ENCODE measurements around the gene MOG. TPM values are rescaled to one million over a fixed set of nuclear protein-coding genes. Genes with fewer than 3 reads are reported as not detected.

MOG gene
- polyA plus RNA-seq, 1 of the 3 experiments (the other 2 are of a cell fraction): not detected

- Histone ChIP-seq H2AFZ (ENCODE audit: low read depth) (no peak overlapping the region), H3K4me2 (no peak overlapping the region; the same call in 1 of the 2 replicates), H3K9me2 (no peaks in the 10 kb centered on the region), H3K9ac (no peak overlapping the region), H3K79me2 (ENCODE audit: insufficient read depth) (no peaks in the 10 kb centered on the region), H4K20me1 (ENCODE audit: insufficient read depth) (no peaks in the 10 kb centered on the region), H3K27me3 (ENCODE audit: insufficient read depth) (peaks cover 41% of the 10 kb centered on the region; the same call in 1 of the 2 replicates), H3K27ac (ENCODE audit: low read depth in 2 of 2, low read length in 1 of 2) (no peak overlapping the region), H3K9me3 (no peaks in the 10 kb centered on the region), H3K36me3 (replicated peaks in 1 of 2; ENCODE audit: control insufficient read depth in 1 of 2, insufficient read depth in 2 of 2, low read length in 1 of 2) (no peaks in the 10 kb centered on the region), H3K4me1 (ENCODE audit: control insufficient read depth in 1 of 2, insufficient read depth in 2 of 2, low read depth in 1 of 2, low read length in 1 of 2) (no peaks in the 10 kb centered on the region), H3K4me3 (ENCODE audit: low read depth in 2 of 2, low read length in 1 of 2) (no peak overlapping the region; a peak in 1 of 4 replicates), H3F3A (replicated peaks; ENCODE audit: insufficient read depth) (no peaks in the 10 kb centered on the region)
- POLR2A ChIA-PET: no interaction called here
- CTCF ChIA-PET: interaction anchor here (1.6 to 1.9 kb wide), 2 partner anchors 29 to 126 kb away, joined by 4 to 5 read pairs; no protein-coding TSS in a partner anchor
- 0% methylated on average over 4 of the region's 4 CpGs for WGBS (ENCODE audit: low lambda C conversion rate)
- DNase-seq: no peak
- TF ChIP-seq SMC3 (IDR thresholded peaks at IDR 0.05; ENCODE audit: low read depth, low read length) (no peak), POLR2AphosphoS5 (IDR thresholded peaks at IDR 0.05; ENCODE audit: low read depth, low read length) (no peak), FOXM1 (IDR thresholded peaks at IDR 0.05; ENCODE audit: low read depth) (no peak), MEF2A (IDR thresholded peaks at IDR 0.05; ENCODE audit: borderline replicate concordance, low read depth) (no peak), RXRA (IDR thresholded peaks at IDR 0.05; ENCODE audit: borderline replicate concordance, low read depth) (no peak), RAD21 (IDR thresholded peaks at IDR 0.05; ENCODE audit: low read length) (no peak)
- TF ChIP-seq, protein P1, sequence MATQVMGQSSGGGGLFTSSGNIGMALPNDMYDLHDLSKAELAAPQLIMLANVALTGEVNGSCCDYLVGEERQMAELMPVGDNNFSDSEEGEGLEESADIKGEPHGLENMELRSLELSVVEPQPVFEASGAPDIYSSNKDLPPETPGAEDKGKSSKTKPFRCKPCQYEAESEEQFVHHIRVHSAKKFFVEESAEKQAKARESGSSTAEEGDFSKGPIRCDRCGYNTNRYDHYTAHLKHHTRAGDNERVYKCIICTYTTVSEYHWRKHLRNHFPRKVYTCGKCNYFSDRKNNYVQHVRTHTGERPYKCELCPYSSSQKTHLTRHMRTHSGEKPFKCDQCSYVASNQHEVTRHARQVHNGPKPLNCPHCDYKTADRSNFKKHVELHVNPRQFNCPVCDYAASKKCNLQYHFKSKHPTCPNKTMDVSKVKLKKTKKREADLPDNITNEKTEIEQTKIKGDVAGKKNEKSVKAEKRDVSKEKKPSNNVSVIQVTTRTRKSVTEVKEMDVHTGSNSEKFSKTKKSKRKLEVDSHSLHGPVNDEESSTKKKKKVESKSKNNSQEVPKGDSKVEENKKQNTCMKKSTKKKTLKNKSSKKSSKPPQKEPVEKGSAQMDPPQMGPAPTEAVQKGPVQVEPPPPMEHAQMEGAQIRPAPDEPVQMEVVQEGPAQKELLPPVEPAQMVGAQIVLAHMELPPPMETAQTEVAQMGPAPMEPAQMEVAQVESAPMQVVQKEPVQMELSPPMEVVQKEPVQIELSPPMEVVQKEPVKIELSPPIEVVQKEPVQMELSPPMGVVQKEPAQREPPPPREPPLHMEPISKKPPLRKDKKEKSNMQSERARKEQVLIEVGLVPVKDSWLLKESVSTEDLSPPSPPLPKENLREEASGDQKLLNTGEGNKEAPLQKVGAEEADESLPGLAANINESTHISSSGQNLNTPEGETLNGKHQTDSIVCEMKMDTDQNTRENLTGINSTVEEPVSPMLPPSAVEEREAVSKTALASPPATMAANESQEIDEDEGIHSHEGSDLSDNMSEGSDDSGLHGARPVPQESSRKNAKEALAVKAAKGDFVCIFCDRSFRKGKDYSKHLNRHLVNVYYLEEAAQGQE (IDR thresholded peaks at IDR 0.05; ENCODE audit: low read depth, low read length): no peak
- TF ChIP-seq, protein P2, sequence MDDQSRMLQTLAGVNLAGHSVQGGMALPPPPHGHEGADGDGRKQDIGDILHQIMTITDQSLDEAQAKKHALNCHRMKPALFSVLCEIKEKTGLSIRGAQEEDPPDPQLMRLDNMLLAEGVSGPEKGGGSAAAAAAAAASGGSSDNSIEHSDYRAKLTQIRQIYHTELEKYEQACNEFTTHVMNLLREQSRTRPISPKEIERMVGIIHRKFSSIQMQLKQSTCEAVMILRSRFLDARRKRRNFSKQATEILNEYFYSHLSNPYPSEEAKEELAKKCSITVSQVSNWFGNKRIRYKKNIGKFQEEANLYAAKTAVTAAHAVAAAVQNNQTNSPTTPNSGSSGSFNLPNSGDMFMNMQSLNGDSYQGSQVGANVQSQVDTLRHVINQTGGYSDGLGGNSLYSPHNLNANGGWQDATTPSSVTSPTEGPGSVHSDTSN (IDR thresholded peaks at IDR 0.05): no peak
These were observed 52.3 kb downstream of the MOG start for GRCh38 chr6:29709188-29709587.

DNA sequence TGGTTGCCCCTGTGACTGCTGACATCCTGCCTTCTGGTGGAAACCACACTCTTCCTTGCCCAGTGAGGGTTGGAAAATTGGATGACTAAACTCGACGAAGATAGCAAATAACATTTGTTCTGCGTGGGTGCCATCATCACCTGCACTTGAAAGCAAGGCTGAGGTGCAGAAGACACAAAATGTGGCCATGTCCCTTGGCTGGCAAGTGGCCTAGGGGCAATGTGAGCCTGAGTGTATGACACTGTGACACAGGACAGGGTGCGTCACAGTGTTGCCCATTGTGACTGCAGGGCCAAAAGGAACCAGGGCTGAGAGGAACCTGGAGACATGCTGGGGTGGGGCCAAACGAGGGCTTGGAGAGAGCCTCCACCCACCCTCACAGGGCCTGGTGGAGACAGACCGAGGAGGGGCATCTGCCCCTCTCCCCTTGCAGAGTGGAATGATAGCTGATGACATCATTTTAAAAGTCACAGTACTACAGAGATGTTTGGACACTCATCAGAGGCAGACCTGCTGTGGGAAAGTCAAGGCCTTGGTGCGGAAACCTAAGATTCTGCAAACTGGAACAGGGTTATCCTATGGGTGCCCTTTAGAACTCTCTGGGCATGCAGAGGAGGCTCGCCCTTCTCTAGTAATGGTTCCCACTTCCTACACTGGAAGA, 53.5 kb downstream of the MOG start:
- Histone ChIP-seq H3K9me3 (no peaks in the 10 kb centered on the region), H3K36me3 (replicated peaks in 1 of 2; ENCODE audit: control insufficient read depth in 1 of 2, insufficient read depth in 2 of 2, low read length in 1 of 2) (no peaks in the 10 kb centered on the region), H3K9me2 (no peaks in the 10 kb centered on the region), H3K4me1 (ENCODE audit: control insufficient read depth in 1 of 2, insufficient read depth in 2 of 2, low read depth in 1 of 2, low read length in 1 of 2) (no peaks in the 10 kb centered on the region), H3K4me3 (ENCODE audit: low read depth in 2 of 2, low read length in 1 of 2) (no peak overlapping the region), H2AFZ (ENCODE audit: low read depth) (no peak overlapping the region), H4K20me1 (ENCODE audit: insufficient read depth) (no peaks in the 10 kb centered on the region), H3K9ac (no peak overlapping the region), H3K79me2 (ENCODE audit: insufficient read depth) (no peaks in the 10 kb centered on the region), H3K4me2 (no peak overlapping the region), H3K27me3 (ENCODE audit: insufficient read depth) (peaks cover 29% of the 10 kb centered on the region; the same call in 1 of the 2 replicates), H3F3A (replicated peaks; ENCODE audit: insufficient read depth) (no peaks in the 10 kb centered on the region), H3K27ac (ENCODE audit: low read depth in 2 of 2, low read length in 1 of 2) (no peak overlapping the region)
- WGBS (ENCODE audit: low lambda C conversion rate): 13% methylated on average over 8 of the region's 8 CpGs
- CTCF ChIA-PET: interaction anchor here (0.6 to 1.9 kb wide), 5 partner anchors 13 to 134 kb away, joined by 3 to 5 read pairs (median 4); no protein-coding TSS in a partner anchor
- POLR2A ChIA-PET: no interaction called here
- no peak for DNase-seq
- no peak for TF ChIP-seq SIN3A (IDR thresholded peaks at IDR 0.05; ENCODE audit: borderline replicate concordance, low read depth, low read length)
- no peak for TF ChIP-seq SMC3 (IDR thresholded peaks at IDR 0.05; ENCODE audit: low read depth, low read length)
- TF ChIP-seq GABPA (IDR thresholded peaks at IDR 0.05; ENCODE audit: low read depth): no peak
- TF ChIP-seq NFIC (IDR thresholded peaks at IDR 0.05; ENCODE audit: borderline replicate concordance): no peak
- no peak for TF ChIP-seq MXI1 (IDR thresholded peaks at IDR 0.05; ENCODE audit: low read depth, low read length)
- TF ChIP-seq, protein P3, sequence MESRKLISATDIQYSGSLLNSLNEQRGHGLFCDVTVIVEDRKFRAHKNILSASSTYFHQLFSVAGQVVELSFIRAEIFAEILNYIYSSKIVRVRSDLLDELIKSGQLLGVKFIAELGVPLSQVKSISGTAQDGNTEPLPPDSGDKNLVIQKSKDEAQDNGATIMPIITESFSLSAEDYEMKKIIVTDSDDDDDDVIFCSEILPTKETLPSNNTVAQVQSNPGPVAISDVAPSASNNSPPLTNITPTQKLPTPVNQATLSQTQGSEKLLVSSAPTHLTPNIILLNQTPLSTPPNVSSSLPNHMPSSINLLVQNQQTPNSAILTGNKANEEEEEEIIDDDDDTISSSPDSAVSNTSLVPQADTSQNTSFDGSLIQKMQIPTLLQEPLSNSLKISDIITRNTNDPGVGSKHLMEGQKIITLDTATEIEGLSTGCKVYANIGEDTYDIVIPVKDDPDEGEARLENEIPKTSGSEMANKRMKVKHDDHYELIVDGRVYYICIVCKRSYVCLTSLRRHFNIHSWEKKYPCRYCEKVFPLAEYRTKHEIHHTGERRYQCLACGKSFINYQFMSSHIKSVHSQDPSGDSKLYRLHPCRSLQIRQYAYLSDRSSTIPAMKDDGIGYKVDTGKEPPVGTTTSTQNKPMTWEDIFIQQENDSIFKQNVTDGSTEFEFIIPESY (IDR thresholded peaks at IDR 0.05; ENCODE audit: borderline replicate concordance, low read depth): no peak
- no peak for TF ChIP-seq NRF1 (IDR thresholded peaks at IDR 0.05; ENCODE audit: low read depth, low read length)
- TF ChIP-seq TAF1 (IDR thresholded peaks at IDR 0.05; ENCODE audit: borderline replicate concordance, low read depth, low read length): no peak
- no peak for TF ChIP-seq FOSL2 (IDR thresholded peaks at IDR 0.05; ENCODE audit: borderline replicate concordance, low read depth)
- TF ChIP-seq RCOR1 (IDR thresholded peaks at IDR 0.05; ENCODE audit: low read length): no peak

All from SK-N-SH (cell line).